ENCODE results near the gene LMTK2. TPM values are rescaled to one million over a fixed set of nuclear protein-coding genes. Genes with fewer than 3 reads are reported as not detected.
"Not testable (repeated sequence)": the region's sequence is repeated elsewhere in the genome, so short reads cannot be mapped to it uniquely, and the experiment has no call there.

LMTK2 gene
- total RNA-seq, 2 experiments from 2014 or later, result 10.0 to 17.5 TPM

DNA sequence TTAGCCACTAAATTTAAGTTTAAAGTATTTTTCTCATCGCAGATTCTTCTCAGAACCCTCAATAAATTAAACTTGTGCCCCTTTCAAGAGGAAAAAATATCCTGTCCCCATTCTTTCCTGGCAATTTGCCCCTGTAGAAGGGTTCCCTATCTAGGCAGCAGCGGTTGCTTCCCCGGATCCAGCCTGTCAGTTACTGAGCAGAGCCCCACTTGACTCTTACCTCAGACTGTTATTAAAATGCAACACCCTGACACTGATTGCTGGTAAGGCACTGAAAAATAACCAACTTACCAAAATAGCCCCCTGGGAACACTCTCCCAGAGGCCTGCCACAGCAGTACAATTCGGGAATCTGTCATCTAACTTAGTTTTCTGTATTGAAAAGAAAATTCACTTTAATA is 13.9 kb downstream of the LMTK2 start:
- H3K4me3 ChIP-seq (ENCODE audit: low read depth, low read length, poor library complexity, severe bottlenecking), result no peak overlapping the region
- H3K79me2 ChIP-seq (ENCODE audit: insufficient read depth, low read depth, low read length), result peaks cover 11% of the 10 kb centered on the region; the same call in 1 of the 2 replicates
- no peaks in the 10 kb centered on the region for H3K36me3 ChIP-seq (ENCODE audit: insufficient read depth, low read length)
- ChIA-PET POLR2A (interaction anchor here (1.1 to 3.0 kb wide), 2 partner anchors 10 to 38 kb away, joined by 3 to 13 read pairs; no protein-coding TSS in a partner anchor), CTCF (ENCODE audit: unreplicated experiment) (no interaction called here)
- intact Hi-C loops (cut with micrococcal nuclease; ENCODE audit: unreplicated experiment), result no loop called here
- no peak for DNase-seq (ENCODE audit: low spot score)
- no peaks in the 10 kb centered on the region for H3K9me3 ChIP-seq (ENCODE audit: low read length)
- peaks cover 16% of the 10 kb centered on the region; the same call in 1 of the 2 replicates for H4K20me1 ChIP-seq (ENCODE audit: insufficient read depth, low read length)
- H2AFZ ChIP-seq (ENCODE audit: low read length), result no peak overlapping the region
- H3K4me2 ChIP-seq (ENCODE audit: low read length), result no peak overlapping the region
- H3K4me1 ChIP-seq (ENCODE audit: insufficient read depth, low read length, poor library complexity, severe bottlenecking), result no peaks in the 10 kb centered on the region
- no peak overlapping the region for H3K27ac ChIP-seq (ENCODE audit: low read depth, low read length, poor library complexity, severe bottlenecking)
- no peaks in the 10 kb centered on the region for H3K9me2 ChIP-seq (ENCODE audit: insufficient read depth, low read length)
- TF ChIP-seq, protein P1, sequence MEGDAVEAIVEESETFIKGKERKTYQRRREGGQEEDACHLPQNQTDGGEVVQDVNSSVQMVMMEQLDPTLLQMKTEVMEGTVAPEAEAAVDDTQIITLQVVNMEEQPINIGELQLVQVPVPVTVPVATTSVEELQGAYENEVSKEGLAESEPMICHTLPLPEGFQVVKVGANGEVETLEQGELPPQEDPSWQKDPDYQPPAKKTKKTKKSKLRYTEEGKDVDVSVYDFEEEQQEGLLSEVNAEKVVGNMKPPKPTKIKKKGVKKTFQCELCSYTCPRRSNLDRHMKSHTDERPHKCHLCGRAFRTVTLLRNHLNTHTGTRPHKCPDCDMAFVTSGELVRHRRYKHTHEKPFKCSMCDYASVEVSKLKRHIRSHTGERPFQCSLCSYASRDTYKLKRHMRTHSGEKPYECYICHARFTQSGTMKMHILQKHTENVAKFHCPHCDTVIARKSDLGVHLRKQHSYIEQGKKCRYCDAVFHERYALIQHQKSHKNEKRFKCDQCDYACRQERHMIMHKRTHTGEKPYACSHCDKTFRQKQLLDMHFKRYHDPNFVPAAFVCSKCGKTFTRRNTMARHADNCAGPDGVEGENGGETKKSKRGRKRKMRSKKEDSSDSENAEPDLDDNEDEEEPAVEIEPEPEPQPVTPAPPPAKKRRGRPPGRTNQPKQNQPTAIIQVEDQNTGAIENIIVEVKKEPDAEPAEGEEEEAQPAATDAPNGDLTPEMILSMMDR (conservative IDR thresholded peaks at IDR 0.05; ENCODE audit: low read length), result no peak
- TF ChIP-seq EZH2phosphoT487 (IDR thresholded peaks at IDR 0.05; ENCODE audit: borderline replicate concordance, low read depth, low read length), result no peak
- BruUV-seq (replicated peaks), result no TSS peak

DNA sequence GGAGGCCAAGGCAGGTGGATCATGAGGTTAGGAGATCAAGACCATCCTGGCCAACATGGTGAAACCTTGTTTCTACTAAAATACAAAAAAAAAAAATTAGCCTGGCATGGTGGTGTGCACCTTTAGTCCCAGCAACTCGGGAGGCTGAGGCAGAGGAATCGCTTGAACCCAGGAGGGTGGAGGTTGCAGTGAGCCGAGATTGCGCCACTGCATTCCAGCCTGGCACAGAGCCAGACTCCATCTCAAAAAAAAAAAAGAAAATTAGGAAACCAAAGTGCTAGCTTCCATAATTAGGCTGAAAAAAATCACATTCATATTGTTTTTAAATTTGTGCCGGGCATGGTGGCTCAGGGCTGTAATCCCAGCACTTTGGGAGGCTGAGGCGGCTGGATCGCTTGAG is 14.7 kb downstream of the LMTK2 start:
- POLR2A ChIA-PET; H2AFZ ChIP-seq (ENCODE audit: low read length); H3K9me3 ChIP-seq (ENCODE audit: low read length); CTCF ChIA-PET (ENCODE audit: unreplicated experiment); intact Hi-C loops (cut with micrococcal nuclease; ENCODE audit: unreplicated experiment); H3K9me2 ChIP-seq (ENCODE audit: insufficient read depth, low read length); H3K27ac ChIP-seq (ENCODE audit: low read depth, low read length, poor library complexity, severe bottlenecking); H3K36me3 ChIP-seq (ENCODE audit: insufficient read depth, low read length); H3K4me2 ChIP-seq (ENCODE audit: low read length); DNase-seq (ENCODE audit: low spot score); H3K4me3 ChIP-seq (ENCODE audit: low read depth, low read length, poor library complexity, severe bottlenecking); BruUV-seq (replicated peaks); H3K4me1 ChIP-seq (ENCODE audit: insufficient read depth, low read length, poor library complexity, severe bottlenecking): not testable (repeated sequence)
- peaks cover 16% of the 10 kb centered on the region; the same call in 1 of the 2 replicates for H3K79me2 ChIP-seq (ENCODE audit: insufficient read depth, low read depth, low read length)
- peaks cover 24% of the 10 kb centered on the region; the same call in 1 of the 2 replicates for H4K20me1 ChIP-seq (ENCODE audit: insufficient read depth, low read length)

GRCh38 chr7:98123365-98123696 is 16.7 kb downstream of the LMTK2 start:
- intact Hi-C loops (cut with micrococcal nuclease; ENCODE audit: unreplicated experiment), result no loop called here
- H3K36me3 ChIP-seq (ENCODE audit: insufficient read depth, low read length), result no peaks in the 10 kb centered on the region
- no peak for TF ChIP-seq EZH2phosphoT487 (IDR thresholded peaks at IDR 0.05; ENCODE audit: borderline replicate concordance, low read depth, low read length)
- TF ChIP-seq, protein P1 (conservative IDR thresholded peaks at IDR 0.05; ENCODE audit: low read length), result no peak
- H4K20me1 ChIP-seq (ENCODE audit: insufficient read depth, low read length), result peaks cover 24% of the 10 kb centered on the region; the same call in 1 of the 2 replicates
- H3K9me3 ChIP-seq (ENCODE audit: low read length), result no peaks in the 10 kb centered on the region
- ChIA-PET CTCF (ENCODE audit: unreplicated experiment) (no interaction called here), POLR2A (interaction anchor here (1.1 kb wide), 1 partner anchor 11 kb away, joined by 5 read pairs; no protein-coding TSS in a partner anchor)
- no peak for DNase-seq (ENCODE audit: low spot score)
- no TSS peak for BruUV-seq (replicated peaks)
- no peaks in the 10 kb centered on the region for H3K4me1 ChIP-seq (ENCODE audit: insufficient read depth, low read length, poor library complexity, severe bottlenecking)
- no peak overlapping the region for H3K27ac ChIP-seq (ENCODE audit: low read depth, low read length, poor library complexity, severe bottlenecking)
- no peak overlapping the region for H2AFZ ChIP-seq (ENCODE audit: low read length)
- no peak overlapping the region for H3K4me3 ChIP-seq (ENCODE audit: low read depth, low read length, poor library complexity, severe bottlenecking)
- H3K79me2 ChIP-seq (ENCODE audit: insufficient read depth, low read depth, low read length), result peaks cover 21% of the 10 kb centered on the region; the same call in 1 of the 2 replicates
- no peaks in the 10 kb centered on the region for H3K9me2 ChIP-seq (ENCODE audit: insufficient read depth, low read length)
- H3K4me2 ChIP-seq (ENCODE audit: low read length), result no peak overlapping the region

All from OCI-LY7 (cell line).